NCI-H2171 treated with DMSO at 0.1 percent for 48 hours (cell line): ENCODE measurements around the gene MFSD2A.
"Not testable (repeated sequence)": the region's sequence is repeated elsewhere in the genome, so short reads cannot be mapped to it uniquely, and the experiment has no call there.

ENCODE experiments used
- DNase-seq: peaks from one replicate; lab custom pipeline; 2025; lab: John Stamatoyannopoulos, UW

Gene MFSD2A

DNA sequence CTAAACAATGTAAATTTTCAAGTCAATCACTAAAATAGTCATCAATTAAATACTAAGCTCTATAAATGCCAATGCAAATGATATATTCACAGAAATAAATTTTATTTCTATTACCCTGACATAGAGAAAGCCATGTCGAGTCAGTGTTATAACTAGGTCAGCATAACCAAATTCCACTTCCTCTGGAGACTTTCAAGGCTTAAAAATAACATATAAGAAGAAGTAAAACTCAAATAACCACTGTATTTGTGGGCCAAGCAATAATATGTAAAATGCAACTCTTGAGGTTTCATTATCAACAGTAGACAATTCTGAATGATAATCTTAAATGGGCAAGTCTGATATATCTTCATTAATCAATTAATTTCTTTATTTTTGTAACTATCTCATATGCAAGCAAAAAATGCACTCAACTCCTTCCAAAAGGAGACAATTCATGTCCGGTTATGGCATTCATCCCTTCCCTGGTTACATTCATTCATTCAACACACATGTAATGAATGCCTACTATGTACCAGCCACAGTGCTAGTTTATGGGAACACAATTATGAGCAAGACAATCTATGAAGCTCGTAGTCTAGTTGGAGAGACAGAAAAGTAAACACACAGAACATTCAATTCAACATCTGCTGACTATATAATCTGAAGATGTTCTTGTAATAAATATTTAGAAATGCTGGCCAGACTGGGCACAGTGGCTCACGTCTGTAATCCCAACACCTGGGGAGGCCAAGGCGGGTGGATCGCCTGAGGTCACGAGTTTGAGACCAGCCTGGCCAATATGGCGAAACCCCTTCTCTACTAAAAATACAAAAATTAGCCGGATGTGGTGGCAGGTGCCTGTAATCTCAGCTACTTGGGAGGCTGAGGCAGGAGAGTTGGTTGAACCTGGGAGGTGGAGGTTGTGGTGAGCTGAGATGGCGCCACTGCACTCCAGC is 48.5 kb downstream of the MFSD2A start:
- no peak for DNase-seq

GRCh38 chr1:40004857-40005256 is 49.9 kb downstream of the MFSD2A start:
- DNase-seq = peak; percentile 93

GRCh38 chr1:40007481-40008034 is 52.6 kb downstream of the MFSD2A start:
- DNase-seq = not testable (repeated sequence)

GRCh38 chr1:40011198-40011597 is 56.3 kb downstream of the MFSD2A start:
- DNase-seq = no peak

- no peak for DNase-seq
These were observed 59.3 kb downstream of the MFSD2A start for GRCh38 chr1:40014253-40014706.

- DNase-seq = no peak
These were observed 60.1 kb downstream of the MFSD2A start for GRCh38 chr1:40014812-40015594.

GRCh38 chr1:40017951-40018575 is 63.1 kb downstream of the MFSD2A start:
- no peak for DNase-seq
